AG04450 (cell line): Measurements from ENCODE around the gene GPC3. TPM values are rescaled to one million over a fixed set of nuclear protein-coding genes. Genes with fewer than 3 reads are reported as not detected.

ENCODE experiments used
- CTCF ChIA-PET: fragments of 300-600, 350-600 bp; formaldehyde crosslinking; extraction: SDS; loops from one replicate; lab custom pipeline; 2022; ENCODE audit warnings: antibody characterized with exemption, inconsistent platforms; lab: Charles Lee
- POLR2A ChIA-PET: fragments of 350-600 bp; formaldehyde crosslinking; extraction: SDS; loops from one replicate; lab custom pipeline; 2021; ENCODE audit warnings: antibody characterized with exemption, inconsistent platforms; lab: Yijun Ruan, JAX
- DNase-seq: peaks from one replicate; pipeline ENCODE4 v3.0.0-alpha.2; 2011; ENCODE audit warnings: low read depth, low spot score
- H3K27ac ChIP-seq: one replicate; pipeline ENCODE4 v1.5.1; 2012; ENCODE audit warnings: low read depth, low read length, control low read depth
- H3K27me3 ChIP-seq: one replicate; pipeline ENCODE4 v1.6.0; 2012; ENCODE audit warnings: low read length; ENCODE audit not compliant: control insufficient read depth, insufficient read depth
- H3K4me3 ChIP-seq: 2 replicates; pipeline ENCODE4 v1.5.1; 2011; ENCODE audit warnings: mild to moderate bottlenecking, low read depth, low read length, control low read depth
- H3K9me3 ChIP-seq: 2 replicates; pipeline ENCODE4 v1.5.1; 2012; ENCODE audit warnings: low read length; ENCODE audit not compliant: control insufficient read depth, insufficient read depth
- polyA plus RNA-seq: library from polyadenylated mRNA; depleted of rRNA; stranded (reverse); fragments of >200 nt; gene quantifications from 2 replicates; pipeline ENCODE4 v1.2.3, GENCODE V29; 2011
- TF ChIP-seq, protein P1 (sequence below): IDR thresholded peaks from 2 replicates; pipeline ENCODE4 v1.5.1; 2011; ENCODE audit warnings: low read depth, low read length, control low read depth, inconsistent platforms

The GPC3 gene
- polyA plus RNA-seq, 1 experiment = not detected

DNA sequence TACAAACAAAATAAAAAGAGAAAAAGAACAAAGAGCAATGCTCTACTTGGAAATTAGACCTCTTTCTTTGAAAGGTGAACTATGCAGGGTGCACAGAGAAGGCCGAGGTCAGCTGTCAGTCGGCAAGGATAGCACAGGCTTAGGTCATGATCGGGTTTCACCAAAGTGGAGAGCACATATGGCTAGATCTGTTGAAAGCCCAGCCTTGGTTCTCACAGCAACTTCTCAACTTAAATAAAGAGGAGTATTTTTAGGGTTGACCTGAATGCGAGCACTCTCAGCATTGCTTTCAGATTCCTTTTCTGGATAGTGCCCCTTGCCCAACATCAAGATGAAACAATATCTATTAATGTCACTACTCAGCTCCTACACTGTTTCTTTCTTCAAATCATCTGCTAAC lies 447.2 kb downstream of the GPC3 start:
- ChIA-PET CTCF (no interaction called here), POLR2A (no interaction called here)
- Histone ChIP-seq H3K9me3 (no peaks in the 10 kb centered on the region), H3K4me3 (no peak overlapping the region), H3K27ac (no peak overlapping the region), H3K27me3 (no peaks in the 10 kb centered on the region)
- no peak for DNase-seq
- TF ChIP-seq, protein P1, sequence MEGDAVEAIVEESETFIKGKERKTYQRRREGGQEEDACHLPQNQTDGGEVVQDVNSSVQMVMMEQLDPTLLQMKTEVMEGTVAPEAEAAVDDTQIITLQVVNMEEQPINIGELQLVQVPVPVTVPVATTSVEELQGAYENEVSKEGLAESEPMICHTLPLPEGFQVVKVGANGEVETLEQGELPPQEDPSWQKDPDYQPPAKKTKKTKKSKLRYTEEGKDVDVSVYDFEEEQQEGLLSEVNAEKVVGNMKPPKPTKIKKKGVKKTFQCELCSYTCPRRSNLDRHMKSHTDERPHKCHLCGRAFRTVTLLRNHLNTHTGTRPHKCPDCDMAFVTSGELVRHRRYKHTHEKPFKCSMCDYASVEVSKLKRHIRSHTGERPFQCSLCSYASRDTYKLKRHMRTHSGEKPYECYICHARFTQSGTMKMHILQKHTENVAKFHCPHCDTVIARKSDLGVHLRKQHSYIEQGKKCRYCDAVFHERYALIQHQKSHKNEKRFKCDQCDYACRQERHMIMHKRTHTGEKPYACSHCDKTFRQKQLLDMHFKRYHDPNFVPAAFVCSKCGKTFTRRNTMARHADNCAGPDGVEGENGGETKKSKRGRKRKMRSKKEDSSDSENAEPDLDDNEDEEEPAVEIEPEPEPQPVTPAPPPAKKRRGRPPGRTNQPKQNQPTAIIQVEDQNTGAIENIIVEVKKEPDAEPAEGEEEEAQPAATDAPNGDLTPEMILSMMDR = no peak

DNA sequence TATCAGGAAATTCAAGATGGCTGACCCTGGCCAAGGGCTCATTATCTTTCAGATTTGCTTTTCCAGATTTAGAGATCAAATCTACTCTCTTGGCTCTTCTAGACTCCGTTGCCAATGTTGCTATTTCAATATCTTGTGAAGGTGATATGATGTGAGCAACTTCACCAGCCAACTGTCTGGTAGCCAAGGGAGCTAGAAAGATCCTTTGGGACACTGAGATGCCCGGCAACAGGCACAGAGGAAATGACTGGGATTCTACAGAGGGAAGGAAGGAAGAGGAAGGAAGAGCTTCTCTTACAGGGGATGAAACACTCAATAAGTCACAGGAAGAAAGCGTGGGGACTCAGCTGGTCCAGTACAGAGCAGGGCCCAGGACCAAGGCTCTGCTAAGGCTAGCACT lies 448.3 kb downstream of the GPC3 start:
- TF ChIP-seq, protein P1 = no peak
- no peak overlapping the region for H3K4me3 ChIP-seq
- CTCF ChIA-PET = no interaction called here
- H3K27ac ChIP-seq = no peak overlapping the region
- POLR2A ChIA-PET = no interaction called here
- H3K27me3 ChIP-seq = no peaks in the 10 kb centered on the region
- H3K9me3 ChIP-seq = no peaks in the 10 kb centered on the region
- DNase-seq = no peak

DNA sequence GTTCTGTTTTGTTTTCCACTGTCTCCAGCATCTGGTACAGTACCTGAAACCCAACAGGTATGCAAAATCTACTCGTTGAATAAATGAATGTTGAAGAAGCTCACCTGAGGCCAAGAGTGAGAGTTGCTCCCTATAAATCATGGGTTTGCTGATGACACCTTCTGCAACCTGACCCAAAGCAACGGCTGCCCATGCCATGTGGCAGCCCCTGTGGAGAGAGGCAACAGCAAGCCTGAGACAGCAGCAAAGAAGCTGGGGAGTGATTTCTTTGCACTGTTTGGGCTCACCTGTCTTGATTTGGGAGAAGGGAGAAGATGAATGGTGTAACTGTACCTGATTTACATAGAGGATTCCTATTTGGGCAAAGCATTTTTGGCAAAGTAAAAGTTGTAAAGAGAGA lies 450.3 kb downstream of the GPC3 start:
- POLR2A ChIA-PET = no interaction called here
- CTCF ChIA-PET = no interaction called here
- Histone ChIP-seq H3K4me3 (no peak overlapping the region), H3K27ac (no peak overlapping the region), H3K27me3 (no peaks in the 10 kb centered on the region), H3K9me3 (no peaks in the 10 kb centered on the region)
- TF ChIP-seq, protein P1 = no peak
- DNase-seq = no peak

DNA sequence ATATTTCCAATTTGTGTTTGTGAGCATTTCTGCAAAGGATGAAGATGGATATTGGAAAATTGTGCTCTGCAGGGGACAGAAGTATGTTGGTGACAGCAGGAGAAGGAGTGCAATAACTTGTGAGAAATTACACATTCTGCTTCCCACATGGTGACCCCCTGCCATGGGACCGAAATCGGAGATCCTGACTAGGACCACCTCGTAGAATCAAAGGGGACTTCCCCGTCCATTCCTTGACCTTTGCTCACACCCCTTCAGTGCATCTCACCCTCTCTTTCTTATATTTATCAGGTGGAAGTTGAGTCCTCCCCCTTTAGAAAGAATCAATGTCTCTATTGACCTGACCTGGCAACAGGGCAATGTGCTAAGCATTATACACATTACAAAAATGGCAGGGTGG lies 451.2 kb downstream of the GPC3 start:
- Histone ChIP-seq H3K9me3 (no peaks in the 10 kb centered on the region), H3K4me3 (no peak overlapping the region), H3K27me3 (no peaks in the 10 kb centered on the region), H3K27ac (no peak overlapping the region)
- ChIA-PET POLR2A (no interaction called here), CTCF (no interaction called here)
- TF ChIP-seq, protein P1 = no peak
- no peak for DNase-seq

DNA sequence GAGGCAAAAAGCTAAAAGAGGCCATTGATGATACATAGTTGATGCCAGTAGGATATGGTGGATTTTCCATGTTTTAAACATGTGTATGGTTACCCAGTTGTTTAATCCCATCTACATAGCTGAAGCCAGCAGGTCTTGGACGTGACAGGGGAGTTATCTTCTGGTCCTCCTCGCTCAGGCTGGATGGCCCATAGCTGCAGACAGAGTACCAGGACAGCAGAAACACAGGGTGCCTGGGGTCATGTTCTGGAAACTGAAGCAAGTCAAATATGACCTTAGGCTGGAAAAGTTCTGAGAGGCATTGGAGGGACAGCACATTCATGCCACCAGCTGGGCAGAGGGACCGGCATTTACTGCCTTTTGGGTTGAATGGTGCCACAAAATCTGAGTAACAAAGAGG lies 452.1 kb downstream of the GPC3 start:
- ChIA-PET CTCF (no interaction called here), POLR2A (no interaction called here)
- no peak for DNase-seq
- TF ChIP-seq, protein P1 = no peak
- H3K9me3 ChIP-seq = no peaks in the 10 kb centered on the region
- H3K4me3 ChIP-seq = no peak overlapping the region
- H3K27me3 ChIP-seq = no peaks in the 10 kb centered on the region
- no peak overlapping the region for H3K27ac ChIP-seq
